GM06990 (cell line): ENCODE results near the gene ATXN10.

ENCODE experiments used
- DNase-seq: peaks from one replicate; pipeline ENCODE4 v3.0.0-alpha.2; 2011; ENCODE audit not compliant: insufficient read length; ENCODE audit errors: extremely low read depth
- H3K27me3 ChIP-seq: replicated peaks from 2 replicates; pipeline ENCODE4 v1.6.0; 2011; ENCODE audit warnings: low read length; ENCODE audit not compliant: control insufficient read depth, insufficient read depth
- H3K36me3 ChIP-seq: 2 replicates; pipeline ENCODE4 v1.5.1; 2011; ENCODE audit warnings: low read length; ENCODE audit not compliant: control insufficient read depth, insufficient read depth
- H3K4me3 ChIP-seq: replicated peaks from 2 replicates; pipeline ENCODE4 v1.5.1; 2011; ENCODE audit warnings: low read depth, mild to moderate bottlenecking, control low read depth, low read length
- CTCF ChIP-seq: IDR thresholded peaks from 2 replicates; pipeline ENCODE4 v1.5.1; 2011; ENCODE audit warnings: low read length, control low read depth, mild to moderate bottlenecking, inconsistent platforms; ENCODE audit not compliant: insufficient read depth, poor library complexity, severe bottlenecking

The ATXN10 gene

GRCh38 chr22:45752036-45752435 is 80.4 kb downstream of the ATXN10 start:
- H3K36me3 ChIP-seq, result peaks cover 8% of the 10 kb centered on the region
- H3K4me3 ChIP-seq, result no peak overlapping the region
- DNase-seq, result no peak
- no peak for TF ChIP-seq CTCF
- no peaks in the 10 kb centered on the region for H3K27me3 ChIP-seq

GRCh38 chr22:45754822-45755221 is 83.2 kb downstream of the ATXN10 start:
- peaks cover 9% of the 10 kb centered on the region for H3K36me3 ChIP-seq
- no peak for DNase-seq
- no peaks in the 10 kb centered on the region for H3K27me3 ChIP-seq
- H3K4me3 ChIP-seq, result no peak overlapping the region
- no peak for TF ChIP-seq CTCF

GRCh38 chr22:45756558-45756957 is 84.9 kb downstream of the ATXN10 start:
- peaks cover 11% of the 10 kb centered on the region for H3K36me3 ChIP-seq
- TF ChIP-seq CTCF, result no peak
- H3K4me3 ChIP-seq, result no peak overlapping the region
- no peaks in the 10 kb centered on the region for H3K27me3 ChIP-seq
- no peak for DNase-seq

GRCh38 chr22:45757068-45757467 is 85.4 kb downstream of the ATXN10 start:
- no peaks in the 10 kb centered on the region for H3K27me3 ChIP-seq
- peaks cover 11% of the 10 kb centered on the region for H3K36me3 ChIP-seq
- no peak for DNase-seq
- no peak for TF ChIP-seq CTCF
- no peak overlapping the region for H3K4me3 ChIP-seq

- Histone ChIP-seq H3K4me3 (no peak overlapping the region), H3K27me3 (no peaks in the 10 kb centered on the region), H3K36me3 (peaks cover 11% of the 10 kb centered on the region)
- TF ChIP-seq CTCF, result no peak
- no peak for DNase-seq
These were observed 86.3 kb downstream of the ATXN10 start for GRCh38 chr22:45757936-45758335.

- Histone ChIP-seq H3K36me3 (peaks cover 16% of the 10 kb centered on the region), H3K27me3 (no peaks in the 10 kb centered on the region), H3K4me3 (no peak overlapping the region)
- no peak for TF ChIP-seq CTCF
- no peak for DNase-seq
These were observed 87.0 kb downstream of the ATXN10 start for GRCh38 chr22:45758603-45759002.
